NAMALWA (cell line): ENCODE results near the gene SYMPK.

Experiments
- DNase-seq: peaks from one replicate; pipeline ENCODE4 v3.0.0-alpha.2; 2015; ENCODE audit warnings: low spot score

Gene SYMPK

DNA sequence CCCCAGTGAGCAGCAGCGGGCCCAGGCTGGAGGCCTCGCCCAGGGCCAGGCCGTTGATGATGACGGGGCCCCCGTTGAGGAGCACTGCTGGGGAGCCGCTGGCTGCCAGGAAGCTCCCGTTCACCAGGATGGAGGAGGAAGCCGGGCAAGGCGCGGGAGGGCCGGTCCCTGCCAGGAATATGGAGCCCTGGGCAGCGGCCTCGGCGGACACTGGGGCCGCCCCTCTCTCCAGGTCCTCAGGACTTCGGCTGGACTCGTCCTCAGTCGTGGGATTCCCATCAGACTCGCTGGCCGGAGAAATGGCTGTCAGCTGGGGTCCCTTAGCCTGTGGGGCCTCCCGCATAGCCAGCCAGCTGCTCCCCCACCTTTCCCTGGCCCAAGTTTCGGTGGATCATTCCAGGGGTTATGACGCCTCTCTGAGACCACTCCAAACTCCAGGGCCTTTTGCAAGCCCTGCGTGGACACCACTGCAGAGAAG, 96.0 kb downstream of the SYMPK start:
- no peak for DNase-seq

DNA sequence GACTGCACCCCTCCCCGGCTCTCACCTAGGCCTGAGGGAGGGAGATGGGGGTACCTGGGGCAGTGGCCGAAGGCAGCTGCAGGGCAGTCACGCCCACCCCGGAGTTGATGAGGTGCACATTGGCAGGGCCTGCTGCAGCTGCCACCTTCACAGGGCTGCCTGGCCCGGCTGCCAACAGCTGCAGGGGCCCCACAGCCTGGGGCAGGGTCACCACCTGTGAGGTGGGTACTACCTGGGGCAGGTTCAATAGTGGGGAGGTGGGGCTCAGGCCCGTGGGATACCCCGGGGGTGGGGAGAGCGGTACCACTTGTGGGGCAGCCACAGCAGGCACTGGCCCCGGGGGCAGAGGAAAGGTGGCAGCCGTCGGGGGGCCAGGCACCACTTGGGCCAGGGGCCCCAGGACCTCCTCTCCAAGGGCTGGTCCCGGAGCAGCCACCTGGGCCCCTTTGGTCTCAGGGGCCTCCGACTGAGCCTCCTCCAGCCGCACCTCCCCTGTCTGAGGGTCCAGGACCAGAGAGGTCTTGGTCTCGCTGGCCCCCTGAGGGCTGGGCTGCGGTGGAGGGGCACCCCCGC, 96.6 kb downstream of the SYMPK start:
- no peak for DNase-seq

DNA sequence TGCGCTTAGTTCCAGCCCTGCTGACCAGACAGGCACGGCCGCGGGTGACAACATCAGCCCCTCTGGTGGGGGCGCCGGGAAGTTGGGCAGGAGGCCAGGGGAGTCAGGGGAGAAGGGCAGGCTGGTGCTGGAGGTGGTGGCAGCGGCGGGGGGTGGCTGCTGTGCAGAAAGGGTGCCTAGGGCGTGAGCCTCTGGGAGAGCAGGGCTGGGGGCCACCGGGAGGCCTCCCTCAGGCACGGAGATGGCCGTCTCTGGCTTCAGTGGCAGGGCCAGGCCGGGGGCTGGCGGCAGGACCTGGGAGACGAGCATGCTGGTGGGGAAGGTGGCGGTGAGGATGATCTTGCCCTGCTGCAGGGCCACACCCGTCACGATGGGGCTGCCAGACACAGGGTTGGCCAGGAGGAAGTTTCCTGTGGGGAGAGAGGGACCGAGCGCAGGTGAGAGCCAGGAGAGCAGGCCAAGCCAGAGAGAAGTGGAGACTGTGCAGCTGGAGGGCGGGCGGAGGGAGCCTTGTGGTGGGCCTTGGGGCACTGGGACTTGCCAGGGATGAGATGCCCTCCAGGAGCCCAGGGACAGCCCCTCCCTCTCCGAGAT, 97.1 kb downstream of the SYMPK start:
- no peak for DNase-seq
